Measurements from ENCODE around the gene IL22RA1.

The IL22RA1 gene

DNA sequence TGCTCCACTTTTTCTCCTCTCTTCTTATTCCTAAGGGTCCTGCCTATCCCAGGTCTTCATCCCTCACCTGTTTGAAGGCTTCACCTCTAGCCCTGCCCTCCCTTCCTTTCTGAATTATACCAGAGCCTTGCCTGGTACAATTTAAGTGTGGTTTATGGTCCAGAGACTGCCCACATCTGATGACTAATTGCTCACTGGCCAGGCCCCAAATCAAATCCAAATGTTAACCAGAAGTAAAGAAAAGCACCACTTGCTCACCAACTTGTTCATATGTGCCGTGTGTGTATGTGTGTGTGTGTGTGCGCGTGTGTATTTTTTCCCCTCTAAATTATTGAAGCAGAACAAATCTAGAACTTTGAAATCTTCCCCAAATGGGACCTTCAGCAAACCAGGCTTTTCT, 57.4 kb downstream of the IL22RA1 start:
- no peak overlapping the region for H3K9ac ChIP-seq (ENCODE audit: low read length in 2 of 2)
- no peaks in the 10 kb centered on the region for H3K27me3 ChIP-seq (ENCODE audit: control insufficient read depth in 1 of 2, insufficient read depth in 2 of 2, low read length in 2 of 2)
- H3K4me1 ChIP-seq (ENCODE audit: control insufficient read depth, insufficient read depth, low read length) = no peaks in the 10 kb centered on the region
- H3K4me3 ChIP-seq (ENCODE audit: low read length in 2 of 2) = no peak overlapping the region
- H3K36me3 ChIP-seq (ENCODE audit: control insufficient read depth in 2 of 2, insufficient read depth in 2 of 2, low read length in 2 of 2) = no peaks in the 10 kb centered on the region
- no peak overlapping the region for H3K27ac ChIP-seq (ENCODE audit: low read length)
- no peaks in the 10 kb centered on the region for H3K9me3 ChIP-seq (ENCODE audit: control insufficient read depth in 2 of 2, low read length in 2 of 2)

DNA sequence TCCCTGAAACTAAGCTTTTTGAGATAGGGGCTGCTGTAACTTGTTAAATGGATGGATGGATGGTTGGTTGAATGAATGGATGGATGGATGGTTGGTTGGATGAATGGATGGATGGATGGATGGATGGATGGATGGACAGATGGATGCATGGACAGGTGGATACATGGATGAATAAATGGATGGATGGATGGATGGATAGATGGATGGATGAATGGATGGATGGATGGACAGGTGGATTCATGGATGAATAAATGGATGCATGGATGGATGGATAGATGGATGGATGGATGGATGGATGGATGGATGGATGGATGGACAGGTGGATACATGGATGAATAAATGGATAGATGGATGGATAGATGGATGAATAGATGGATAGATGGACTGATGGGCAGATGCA, 57.9 kb downstream of the IL22RA1 start:
- Histone ChIP-seq H3K36me3 (ENCODE audit: control insufficient read depth in 2 of 2, insufficient read depth in 2 of 2, low read length in 2 of 2) (no peaks in the 10 kb centered on the region), H3K4me1 (ENCODE audit: control insufficient read depth, insufficient read depth, low read length) (no peaks in the 10 kb centered on the region), H3K9ac (ENCODE audit: low read length in 2 of 2) (no peak overlapping the region), H3K27me3 (ENCODE audit: control insufficient read depth in 1 of 2, insufficient read depth in 2 of 2, low read length in 2 of 2) (no peaks in the 10 kb centered on the region), H3K9me3 (ENCODE audit: control insufficient read depth in 2 of 2, low read length in 2 of 2) (no peaks in the 10 kb centered on the region), H3K27ac (ENCODE audit: low read length) (no peak overlapping the region), H3K4me3 (ENCODE audit: low read length in 2 of 2) (no peak overlapping the region)

DNA sequence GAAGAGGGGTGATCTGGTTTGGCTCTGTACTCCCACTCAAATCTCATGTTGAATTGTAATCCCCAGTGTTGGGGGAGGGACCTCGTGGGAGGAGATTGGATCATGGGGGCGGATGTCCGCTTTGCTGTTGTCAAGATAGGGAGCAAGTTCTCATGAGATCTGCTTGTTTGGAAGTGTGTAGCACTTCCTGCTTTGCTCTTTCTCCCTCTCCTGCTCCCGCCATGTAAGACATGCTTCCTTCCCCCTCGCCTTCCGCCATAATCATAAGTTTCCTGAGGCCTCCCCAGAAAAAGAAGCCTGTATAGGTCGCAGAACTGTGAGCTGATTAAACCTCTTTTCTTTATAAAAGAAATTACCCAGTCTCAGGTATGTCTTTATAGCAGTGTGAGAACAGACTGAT, 58.9 kb downstream of the IL22RA1 start:
- Histone ChIP-seq H3K27ac (ENCODE audit: low read length) (no peak overlapping the region), H3K4me3 (ENCODE audit: low read length in 2 of 2) (no peak overlapping the region), H3K9me3 (ENCODE audit: control insufficient read depth in 2 of 2, low read length in 2 of 2) (no peaks in the 10 kb centered on the region), H3K36me3 (ENCODE audit: control insufficient read depth in 2 of 2, insufficient read depth in 2 of 2, low read length in 2 of 2) (no peaks in the 10 kb centered on the region), H3K27me3 (ENCODE audit: control insufficient read depth in 1 of 2, insufficient read depth in 2 of 2, low read length in 2 of 2) (no peaks in the 10 kb centered on the region), H3K4me1 (ENCODE audit: control insufficient read depth, insufficient read depth, low read length) (no peaks in the 10 kb centered on the region), H3K9ac (ENCODE audit: low read length in 2 of 2) (no peak overlapping the region)

DNA sequence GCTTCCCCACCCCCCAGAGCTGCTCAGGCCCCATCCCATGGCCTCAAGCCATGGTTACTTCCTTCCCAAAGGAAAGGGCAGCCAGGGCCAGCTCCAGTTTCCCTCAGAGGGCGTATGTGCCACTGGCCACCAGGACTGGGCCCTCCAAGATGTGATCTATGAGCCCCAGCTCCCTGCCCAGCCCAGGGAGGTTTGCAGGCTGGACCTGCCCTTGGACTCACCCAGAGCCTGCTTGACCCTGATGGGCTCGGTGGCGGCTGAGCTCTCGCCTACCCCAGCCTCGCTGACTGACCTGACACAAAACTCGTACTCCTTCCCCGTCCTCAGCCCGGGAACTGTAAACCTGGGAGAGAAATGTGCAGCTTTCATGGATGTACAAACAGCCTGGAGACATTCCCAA, 60.6 kb downstream of the IL22RA1 start:
- Histone ChIP-seq H3K36me3 (ENCODE audit: control insufficient read depth in 2 of 2, insufficient read depth in 2 of 2, low read length in 2 of 2) (no peaks in the 10 kb centered on the region), H3K27me3 (ENCODE audit: control insufficient read depth in 1 of 2, insufficient read depth in 2 of 2, low read length in 2 of 2) (no peaks in the 10 kb centered on the region), H3K9ac (ENCODE audit: low read length in 2 of 2) (no peak overlapping the region), H3K4me1 (ENCODE audit: control insufficient read depth, insufficient read depth, low read length) (no peaks in the 10 kb centered on the region), H3K4me3 (ENCODE audit: low read length in 2 of 2) (no peak overlapping the region), H3K27ac (ENCODE audit: low read length) (no peak overlapping the region), H3K9me3 (ENCODE audit: control insufficient read depth in 2 of 2, low read length in 2 of 2) (no peaks in the 10 kb centered on the region)

DNA sequence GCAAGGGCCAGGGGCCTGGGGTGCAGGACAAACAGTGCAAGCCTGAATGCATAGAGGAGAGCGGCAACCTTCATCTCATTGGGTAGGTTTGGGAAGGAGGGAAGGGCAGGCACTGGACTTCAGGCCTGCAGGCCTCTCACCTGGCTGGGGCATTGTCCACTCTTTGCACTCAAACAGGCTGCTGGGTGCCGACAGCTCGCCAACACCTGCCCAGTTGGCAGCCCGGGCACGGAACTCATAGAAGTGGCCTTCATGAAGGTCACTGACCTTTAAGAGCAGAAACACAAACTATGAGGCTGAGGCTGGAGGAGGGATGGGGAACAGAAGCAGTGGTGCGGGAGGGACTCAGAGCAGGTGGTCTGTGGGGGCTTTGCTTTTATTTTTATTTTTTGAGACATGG, 61.8 kb downstream of the IL22RA1 start:
- H3K27me3 ChIP-seq (ENCODE audit: control insufficient read depth in 1 of 2, insufficient read depth in 2 of 2, low read length in 2 of 2) = no peaks in the 10 kb centered on the region
- H3K9ac ChIP-seq (ENCODE audit: low read length in 2 of 2) = no peak overlapping the region
- H3K4me1 ChIP-seq (ENCODE audit: control insufficient read depth, insufficient read depth, low read length) = no peaks in the 10 kb centered on the region
- H3K36me3 ChIP-seq (ENCODE audit: control insufficient read depth in 2 of 2, insufficient read depth in 2 of 2, low read length in 2 of 2) = no peaks in the 10 kb centered on the region
- H3K9me3 ChIP-seq (ENCODE audit: control insufficient read depth in 2 of 2, low read length in 2 of 2) = no peaks in the 10 kb centered on the region
- no peak overlapping the region for H3K27ac ChIP-seq (ENCODE audit: low read length)
- no peak overlapping the region for H3K4me3 ChIP-seq (ENCODE audit: low read length in 2 of 2)

DNA sequence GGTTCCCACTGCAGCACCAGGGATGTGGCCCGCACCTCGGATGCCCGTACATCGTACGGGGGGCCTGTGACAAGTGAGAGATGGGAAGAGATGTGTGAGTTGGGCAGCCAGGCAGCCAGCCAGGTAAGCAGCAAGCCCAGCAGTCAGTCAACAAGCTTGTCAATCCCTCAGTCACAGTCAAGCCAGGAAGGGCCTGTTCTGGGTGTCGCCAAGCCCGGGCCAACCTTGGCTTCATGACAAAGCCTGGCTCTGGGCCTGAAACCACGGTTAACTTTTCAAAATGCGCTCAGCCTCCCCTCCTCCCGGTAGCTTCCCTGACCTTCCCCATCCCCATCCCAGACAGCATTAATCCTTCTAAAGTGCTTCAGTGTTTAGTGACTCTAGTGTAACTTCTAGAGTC, 62.8 kb downstream of the IL22RA1 start:
- H3K36me3 ChIP-seq (ENCODE audit: control insufficient read depth in 2 of 2, insufficient read depth in 2 of 2, low read length in 2 of 2) = no peaks in the 10 kb centered on the region
- no peak overlapping the region for H3K4me3 ChIP-seq (ENCODE audit: low read length in 2 of 2)
- no peaks in the 10 kb centered on the region for H3K27me3 ChIP-seq (ENCODE audit: control insufficient read depth in 1 of 2, insufficient read depth in 2 of 2, low read length in 2 of 2)
- no peaks in the 10 kb centered on the region for H3K9me3 ChIP-seq (ENCODE audit: control insufficient read depth in 2 of 2, low read length in 2 of 2)
- H3K9ac ChIP-seq (ENCODE audit: low read length in 2 of 2) = no peak overlapping the region
- H3K4me1 ChIP-seq (ENCODE audit: control insufficient read depth, insufficient read depth, low read length) = no peaks in the 10 kb centered on the region
- H3K27ac ChIP-seq (ENCODE audit: low read length) = no peak overlapping the region

DNA sequence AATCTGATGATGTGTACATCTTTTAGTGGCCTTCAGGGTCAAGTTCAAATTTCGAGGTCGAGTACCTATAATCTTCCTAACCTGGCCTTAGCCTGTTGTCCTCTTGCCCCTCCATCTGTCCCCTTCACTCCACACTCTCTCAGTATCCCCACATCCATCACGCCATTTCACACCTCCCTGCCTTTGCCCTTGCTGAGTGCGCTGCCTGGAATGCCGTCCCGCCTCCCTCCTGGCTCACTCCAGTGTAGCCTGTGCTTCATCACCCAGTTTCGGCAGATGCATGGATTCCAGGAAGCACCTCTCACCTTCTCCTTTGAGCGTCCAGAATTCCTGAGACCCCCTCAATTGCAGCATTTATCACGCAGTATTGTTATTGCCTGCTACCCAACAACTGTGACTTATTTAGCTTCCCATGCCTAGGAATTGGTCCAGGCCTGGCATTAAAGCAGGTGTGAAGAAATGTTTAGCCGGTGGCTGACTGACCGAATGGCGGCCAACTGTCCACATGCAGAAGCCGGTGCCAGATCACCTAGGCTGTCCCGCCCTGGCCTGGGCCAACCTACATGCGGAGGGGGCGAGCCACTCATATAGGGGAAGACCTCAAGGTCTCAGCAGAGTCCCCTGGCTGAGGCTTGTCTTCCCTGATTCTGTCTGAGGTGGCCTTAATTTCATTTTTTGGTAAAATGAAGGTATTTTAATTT, 65.5 kb downstream of the IL22RA1 start:
- Histone ChIP-seq H3K27ac (ENCODE audit: low read length) (no peak overlapping the region), H3K9me3 (ENCODE audit: control insufficient read depth in 2 of 2, low read length in 2 of 2) (no peaks in the 10 kb centered on the region), H3K36me3 (ENCODE audit: control insufficient read depth in 2 of 2, insufficient read depth in 2 of 2, low read length in 2 of 2) (no peaks in the 10 kb centered on the region), H3K4me3 (ENCODE audit: low read length in 2 of 2) (no peak overlapping the region), H3K4me1 (ENCODE audit: control insufficient read depth, insufficient read depth, low read length) (no peaks in the 10 kb centered on the region), H3K9ac (ENCODE audit: low read length in 2 of 2) (no peak overlapping the region), H3K27me3 (ENCODE audit: control insufficient read depth in 1 of 2, insufficient read depth in 2 of 2, low read length in 2 of 2) (no peaks in the 10 kb centered on the region)

DNA sequence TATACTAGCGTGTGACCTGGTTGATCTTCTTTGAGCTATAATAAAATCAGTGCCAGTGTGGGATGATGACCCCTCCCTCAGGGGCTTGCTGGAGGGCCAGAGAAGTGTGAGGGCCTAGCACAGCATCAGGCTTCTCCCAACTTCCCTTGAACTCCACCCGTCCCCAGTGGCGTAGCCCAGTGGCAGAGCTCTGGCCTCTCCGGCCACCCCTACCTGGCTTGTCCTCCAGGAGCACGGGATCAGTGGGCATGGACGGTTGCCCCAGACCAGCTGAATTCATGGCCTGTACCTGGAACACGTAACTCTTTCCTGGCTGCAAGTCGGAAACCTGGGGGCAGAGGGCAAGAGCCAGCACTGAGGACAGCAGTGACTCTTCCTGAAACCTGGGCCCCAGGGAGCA, 67.0 kb downstream of the IL22RA1 start:
- peaks cover 2% of the 10 kb centered on the region for H3K4me1 ChIP-seq (ENCODE audit: control insufficient read depth, insufficient read depth, low read length)
- no peaks in the 10 kb centered on the region for H3K27me3 ChIP-seq (ENCODE audit: control insufficient read depth in 1 of 2, insufficient read depth in 2 of 2, low read length in 2 of 2)
- H3K36me3 ChIP-seq (ENCODE audit: control insufficient read depth in 2 of 2, insufficient read depth in 2 of 2, low read length in 2 of 2) = no peaks in the 10 kb centered on the region
- H3K9ac ChIP-seq (ENCODE audit: low read length in 2 of 2) = no peak overlapping the region
- H3K9me3 ChIP-seq (ENCODE audit: control insufficient read depth in 2 of 2, low read length in 2 of 2) = no peaks in the 10 kb centered on the region
- H3K27ac ChIP-seq (ENCODE audit: low read length) = no peak overlapping the region
- no peak overlapping the region for H3K4me3 ChIP-seq (ENCODE audit: low read length in 2 of 2)

DNA sequence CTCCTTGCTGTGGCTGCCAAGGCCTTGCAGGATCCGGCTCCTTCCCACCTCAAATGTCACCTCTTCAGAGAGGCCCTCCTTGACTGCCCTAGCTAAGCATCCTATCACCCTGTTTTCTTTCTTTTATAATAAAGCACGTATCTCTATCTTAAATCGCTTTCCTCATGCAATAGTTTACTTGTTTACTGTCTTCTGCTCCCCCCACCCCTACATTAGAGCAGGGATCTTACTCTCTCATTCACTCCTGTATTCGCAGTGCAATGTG, 67.4 kb downstream of the IL22RA1 start:
- Histone ChIP-seq H3K27me3 (ENCODE audit: control insufficient read depth in 1 of 2, insufficient read depth in 2 of 2, low read length in 2 of 2) (no peaks in the 10 kb centered on the region), H3K36me3 (ENCODE audit: control insufficient read depth in 2 of 2, insufficient read depth in 2 of 2, low read length in 2 of 2) (no peaks in the 10 kb centered on the region), H3K9me3 (ENCODE audit: control insufficient read depth in 2 of 2, low read length in 2 of 2) (no peaks in the 10 kb centered on the region), H3K4me3 (ENCODE audit: low read length in 2 of 2) (no peak overlapping the region), H3K9ac (ENCODE audit: low read length in 2 of 2) (no peak overlapping the region), H3K27ac (ENCODE audit: low read length) (no peak overlapping the region), H3K4me1 (ENCODE audit: control insufficient read depth, insufficient read depth, low read length) (peaks cover 4% of the 10 kb centered on the region)

DNA sequence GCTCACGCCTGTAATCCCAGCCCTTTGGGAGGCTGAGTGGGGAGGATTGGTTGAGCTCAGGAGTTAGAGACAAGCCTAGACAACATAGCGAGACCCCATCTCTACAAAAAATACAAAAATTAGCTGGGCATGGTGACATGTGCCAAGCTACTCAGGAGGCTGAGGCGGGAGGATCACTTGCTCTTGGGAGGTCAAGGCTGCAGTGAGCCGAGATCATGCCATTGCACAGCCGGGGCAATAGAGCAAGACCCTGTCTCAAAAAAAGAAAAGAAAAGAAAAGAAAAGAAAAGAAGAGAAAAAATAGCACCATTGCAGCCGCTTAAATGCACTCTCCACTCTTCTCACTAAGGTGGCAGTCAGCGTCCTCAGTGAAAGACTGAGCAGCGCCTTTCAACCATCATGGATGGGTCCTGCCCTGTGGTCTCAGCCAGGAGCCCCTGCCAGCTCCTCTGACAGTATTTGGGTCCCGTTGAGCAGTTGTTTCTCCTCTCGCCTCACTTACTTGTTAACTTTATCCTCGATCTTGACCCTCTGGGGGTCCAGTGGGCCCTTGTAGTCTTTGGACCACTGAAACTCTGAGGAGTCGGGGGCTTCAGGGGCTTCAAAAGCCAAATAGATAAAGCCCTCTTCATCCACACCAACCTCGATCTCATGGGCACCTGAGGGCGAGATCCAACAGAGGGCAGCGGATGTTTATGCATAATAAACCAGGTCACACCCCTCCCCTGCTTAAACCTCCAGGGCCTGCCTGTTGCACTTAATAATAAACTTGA, 67.9 kb downstream of the IL22RA1 start:
- Histone ChIP-seq H3K9me3 (ENCODE audit: control insufficient read depth in 2 of 2, low read length in 2 of 2) (no peaks in the 10 kb centered on the region), H3K27ac (ENCODE audit: low read length) (no peak overlapping the region), H3K4me3 (ENCODE audit: low read length in 2 of 2) (no peak overlapping the region), H3K4me1 (ENCODE audit: control insufficient read depth, insufficient read depth, low read length) (peaks cover 4% of the 10 kb centered on the region), H3K27me3 (ENCODE audit: control insufficient read depth in 1 of 2, insufficient read depth in 2 of 2, low read length in 2 of 2) (no peaks in the 10 kb centered on the region), H3K9ac (ENCODE audit: low read length in 2 of 2) (no peak overlapping the region), H3K36me3 (ENCODE audit: control insufficient read depth in 2 of 2, insufficient read depth in 2 of 2, low read length in 2 of 2) (no peaks in the 10 kb centered on the region)

DNA sequence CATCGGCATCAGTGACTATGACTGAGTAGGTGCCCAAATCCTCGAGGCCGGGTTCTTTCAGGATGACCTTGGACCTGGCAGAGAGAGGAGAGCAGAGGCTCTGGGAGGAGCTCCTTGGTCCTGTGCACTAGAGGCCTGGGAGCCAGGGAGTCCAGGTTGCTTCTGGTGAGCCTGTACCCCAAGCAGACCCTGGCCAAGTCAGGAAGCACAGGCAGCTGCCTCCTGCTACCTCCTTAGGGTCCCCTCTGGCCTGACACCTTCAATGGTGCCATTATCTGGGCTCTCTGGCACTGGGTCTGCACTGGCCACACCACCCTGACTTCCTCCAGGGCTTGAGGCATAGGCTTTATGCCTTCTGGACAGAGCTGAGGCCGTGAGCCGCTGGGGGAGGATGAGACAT, 68.7 kb downstream of the IL22RA1 start:
- Histone ChIP-seq H3K27me3 (ENCODE audit: control insufficient read depth in 1 of 2, insufficient read depth in 2 of 2, low read length in 2 of 2) (no peaks in the 10 kb centered on the region), H3K9me3 (ENCODE audit: control insufficient read depth in 2 of 2, low read length in 2 of 2) (no peaks in the 10 kb centered on the region), H3K36me3 (ENCODE audit: control insufficient read depth in 2 of 2, insufficient read depth in 2 of 2, low read length in 2 of 2) (no peaks in the 10 kb centered on the region), H3K9ac (ENCODE audit: low read length in 2 of 2) (no peak overlapping the region), H3K27ac (ENCODE audit: low read length) (no peak overlapping the region), H3K4me3 (ENCODE audit: low read length in 2 of 2) (no peak overlapping the region), H3K4me1 (ENCODE audit: control insufficient read depth, insufficient read depth, low read length) (peaks cover 4% of the 10 kb centered on the region)

All from stomach smooth muscle (tissue), 2 donors.